HS-27A (cell line): ENCODE results near the gene RAMAC.
"Not testable (repeated sequence)": the region's sequence is repeated elsewhere in the genome, so short reads cannot be mapped to it uniquely, and the experiment has no call there.

ENCODE experiments used
- DNase-seq: peaks from one replicate; pipeline ENCODE4 v3.0.0-alpha.2; 2012; ENCODE audit warnings: low read depth, missing footprints

RAMAC gene

DNA sequence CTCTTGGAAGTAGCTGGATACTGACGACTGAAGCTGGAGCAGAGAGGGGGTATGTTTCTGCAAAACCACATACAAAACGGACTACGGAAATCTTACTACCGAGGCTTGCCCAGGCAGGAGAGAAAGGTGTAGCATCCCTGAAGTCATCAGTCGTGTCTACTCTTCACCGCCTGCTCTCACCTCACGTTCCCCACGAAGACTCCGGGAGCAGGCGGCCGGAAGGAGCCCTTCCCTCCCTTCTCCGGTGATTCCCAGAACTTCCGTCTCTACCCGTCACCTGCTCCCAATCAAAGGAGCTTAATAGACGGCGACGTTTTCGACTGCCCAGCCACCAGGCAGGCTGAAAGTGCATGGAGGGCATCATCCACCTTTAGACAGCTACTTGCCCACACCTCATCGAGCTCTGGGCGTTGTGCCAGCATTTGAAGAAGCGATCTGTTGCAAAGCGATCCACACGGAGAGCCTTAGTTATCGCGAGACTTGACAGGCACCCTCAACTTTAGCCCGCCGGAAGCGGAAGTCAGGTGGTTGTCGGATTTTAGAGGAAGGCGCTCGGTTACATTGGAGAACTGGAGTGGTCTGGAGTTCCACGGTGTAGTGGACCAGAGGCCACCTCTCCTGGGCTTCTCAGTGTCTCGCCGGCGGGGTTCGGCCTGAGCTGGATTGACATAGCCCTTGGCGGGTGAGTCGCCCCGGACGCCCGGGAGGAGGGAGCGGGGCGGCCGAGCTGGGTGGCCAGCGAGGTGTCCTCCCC is at the start of gene RAMAC:
Gene RAMAC (plus strand): TSS at position 523 of the 754 bp plus-strand sequence. CDS start 2,809 bp downstream, outside the sequence.
- DNase-seq = peak; percentile 97

DNA sequence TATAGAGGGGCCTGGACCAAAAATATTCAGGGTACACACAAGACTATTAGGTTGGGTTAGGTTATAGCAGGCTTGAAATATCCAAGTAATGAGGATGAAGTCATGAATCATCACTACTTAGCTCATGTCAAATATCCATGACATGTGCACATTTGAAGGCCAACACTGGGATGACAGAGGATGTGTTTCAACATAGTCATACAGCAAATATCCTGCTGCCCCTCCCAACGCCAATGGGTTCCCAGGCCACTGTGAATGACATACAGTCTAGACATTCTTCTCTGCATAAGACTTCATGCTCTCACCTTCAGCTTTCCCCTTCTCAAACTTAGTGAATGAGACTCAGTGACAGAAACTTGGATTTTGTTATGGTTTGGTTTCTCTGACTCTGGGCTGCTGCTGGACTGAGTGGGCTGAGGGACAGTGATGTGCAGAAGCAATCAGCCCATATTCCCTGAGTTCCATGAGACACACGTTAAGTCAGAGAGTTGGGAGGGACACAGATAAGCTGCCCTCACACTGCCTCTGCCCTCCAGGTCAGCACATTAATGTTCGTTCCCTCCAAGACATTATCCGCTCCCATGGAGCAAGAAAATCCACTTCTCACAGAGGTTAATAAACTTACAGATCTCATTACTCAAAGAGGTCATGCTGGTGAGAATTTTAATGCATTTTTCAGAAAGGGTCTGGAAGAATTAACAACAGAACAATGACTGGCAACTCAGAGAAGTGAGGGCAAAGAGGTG is 48.9 kb upstream of the RAMAC start:
- DNase-seq = peak; percentile 73

DNA sequence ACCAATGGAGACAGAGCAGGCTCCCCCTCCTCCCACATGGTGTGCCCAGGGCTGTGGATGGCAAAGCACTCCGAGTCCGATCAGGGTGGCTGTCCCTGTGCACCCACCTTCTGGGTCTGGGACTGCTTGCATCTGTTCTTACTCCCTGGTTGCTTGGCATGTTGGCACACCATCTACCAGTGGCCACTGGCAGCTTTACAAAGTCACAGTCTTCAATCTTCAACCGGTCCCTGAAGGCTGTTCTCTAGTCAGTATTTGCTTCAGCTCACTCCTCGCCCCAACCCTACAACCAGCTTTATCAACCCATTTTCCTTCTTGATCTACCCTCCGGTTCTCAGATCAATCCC is 48.3 kb upstream of the RAMAC start:
- no peak for DNase-seq

DNA sequence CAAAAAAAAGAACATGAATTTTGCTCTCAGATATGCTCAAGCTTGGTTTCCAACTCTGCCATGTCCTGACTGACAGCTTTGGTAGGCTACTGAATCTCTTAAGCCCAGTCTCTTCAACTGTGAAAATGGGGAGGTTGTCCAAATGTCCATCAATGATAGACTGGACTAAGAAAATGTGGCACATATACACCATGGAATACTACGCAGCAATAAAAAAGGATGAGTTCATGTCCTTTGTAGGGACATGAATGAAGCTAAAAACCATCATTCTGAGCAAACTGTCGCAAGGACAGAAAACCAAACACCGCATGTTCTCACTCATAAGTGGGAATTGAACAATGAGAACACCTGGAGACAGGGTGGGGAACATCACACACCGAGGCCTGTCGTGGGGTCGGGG is 46.3 kb upstream of the RAMAC start:
- DNase-seq = not testable (repeated sequence)

- DNase-seq = peak; percentile 15
These were observed 43.3 kb upstream of the RAMAC start for GRCh38 chr15:82942691-82943090.

- no peak for DNase-seq
These were observed 42.8 kb upstream of the RAMAC start for GRCh38 chr15:82943176-82943575.

DNA sequence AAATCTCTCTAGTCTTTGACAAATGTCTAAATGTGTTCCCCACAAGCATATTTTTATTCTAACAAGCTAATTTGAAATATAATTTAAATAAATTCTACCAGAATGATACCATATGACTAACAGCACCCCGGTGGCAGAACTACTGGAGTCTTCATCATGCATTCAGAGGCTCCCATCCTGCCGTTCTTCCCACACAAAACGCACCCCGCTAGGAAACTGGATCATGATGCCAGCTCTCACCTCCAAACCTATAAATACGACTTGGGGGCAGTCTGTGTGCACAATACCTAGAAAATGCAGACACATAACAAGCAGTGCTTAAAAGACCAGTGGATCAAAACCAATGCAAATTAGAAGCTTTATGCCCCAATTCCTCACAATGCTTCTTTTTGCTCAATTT is 42.0 kb upstream of the RAMAC start:
- DNase-seq = no peak

DNA sequence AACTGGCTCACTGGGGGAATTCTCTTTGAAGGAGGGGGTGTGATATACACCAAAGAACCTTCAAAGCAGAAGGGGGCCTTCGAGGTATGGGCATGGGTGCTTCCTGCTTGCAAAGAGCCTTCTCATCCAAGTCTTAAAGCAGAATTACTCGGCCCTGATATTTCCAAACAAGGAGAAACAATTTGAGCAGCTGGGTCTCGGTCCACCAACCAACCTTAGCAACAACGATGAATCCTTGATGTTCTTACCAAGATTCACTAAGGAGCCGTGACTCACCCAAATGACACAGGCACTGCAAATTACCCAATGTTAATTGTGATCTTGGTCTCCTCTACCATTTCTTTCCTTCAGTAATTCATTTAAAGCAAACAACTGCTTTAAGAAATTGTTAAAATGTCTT is 41.2 kb upstream of the RAMAC start:
- DNase-seq = no peak

DNA sequence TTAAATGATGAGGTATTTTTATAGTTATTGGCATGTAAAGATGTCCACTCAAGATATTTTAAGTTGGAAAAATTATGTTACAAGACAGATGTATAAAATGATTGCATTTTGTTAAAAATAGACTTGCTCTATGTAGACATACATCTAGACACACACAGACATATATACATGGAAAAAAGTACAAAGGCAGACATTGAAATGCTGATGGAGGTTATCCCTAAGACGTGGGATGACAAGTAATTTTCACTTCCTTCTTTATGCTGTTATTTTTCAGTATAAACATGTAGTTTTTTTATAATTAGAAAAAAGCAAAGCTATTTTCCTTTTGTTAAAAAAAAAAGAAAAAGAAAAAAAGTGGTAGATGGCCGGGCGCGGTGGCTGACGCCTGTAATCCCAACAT is 40.7 kb upstream of the RAMAC start:
- no peak for DNase-seq

DNA sequence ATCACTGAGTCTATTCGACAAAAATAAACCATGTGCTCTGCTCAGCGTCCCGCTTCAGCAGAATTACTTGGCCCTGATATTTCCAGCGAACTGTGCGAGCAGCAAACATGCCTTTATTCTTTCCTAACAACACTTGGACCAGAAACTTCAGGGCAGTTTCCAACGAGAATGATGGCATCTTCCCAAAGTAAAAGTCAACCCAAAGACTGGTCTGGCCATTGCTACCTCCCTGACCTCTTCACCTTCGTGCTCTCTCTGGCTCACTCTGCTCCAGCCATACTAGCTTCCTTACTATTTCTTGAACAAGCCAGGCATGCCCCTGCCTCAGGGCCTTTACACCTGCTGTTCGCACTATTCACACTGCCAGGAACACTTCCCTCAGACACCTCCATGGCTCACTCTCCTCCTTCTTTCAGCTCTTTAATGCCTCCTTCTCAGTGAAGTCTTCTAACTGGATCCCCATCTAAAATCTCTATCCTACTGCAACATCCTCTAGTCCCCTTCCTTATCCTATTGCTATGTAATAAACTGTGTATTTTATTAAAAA is 39.8 kb upstream of the RAMAC start:
- DNase-seq = no peak

- DNase-seq = no peak
These were observed 35.7 kb upstream of the RAMAC start for GRCh38 chr15:82950295-82950694.

DNA sequence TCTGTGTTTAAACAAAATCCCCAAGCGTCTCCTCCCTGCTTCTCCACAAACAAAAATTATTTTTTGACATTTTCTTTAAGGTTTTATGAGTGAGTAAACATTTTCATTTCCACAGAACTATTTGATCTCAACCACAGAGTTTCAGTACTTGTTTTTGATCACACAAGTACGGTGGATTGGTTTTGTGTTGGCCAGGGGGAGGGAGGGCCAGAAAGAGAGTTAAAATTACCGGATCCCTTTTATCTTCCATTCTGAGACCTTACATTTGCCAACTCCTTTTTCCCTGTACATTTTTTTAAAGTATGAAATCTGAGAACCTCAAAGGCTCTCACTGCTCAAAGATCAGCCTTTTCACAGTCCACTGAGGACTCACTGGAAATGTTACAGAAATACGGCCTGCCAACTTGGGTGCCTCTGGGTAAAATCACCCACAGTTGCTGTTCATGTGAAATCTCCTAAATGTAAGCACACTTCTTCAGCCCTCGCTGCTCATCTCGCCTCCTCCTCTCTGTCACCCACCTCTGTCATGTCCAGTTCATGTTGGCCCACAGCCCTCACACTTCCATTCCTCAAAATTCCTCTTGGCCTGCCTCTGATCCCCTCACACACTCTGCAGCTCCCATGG is 35.2 kb upstream of the RAMAC start:
- DNase-seq = no peak

DNA sequence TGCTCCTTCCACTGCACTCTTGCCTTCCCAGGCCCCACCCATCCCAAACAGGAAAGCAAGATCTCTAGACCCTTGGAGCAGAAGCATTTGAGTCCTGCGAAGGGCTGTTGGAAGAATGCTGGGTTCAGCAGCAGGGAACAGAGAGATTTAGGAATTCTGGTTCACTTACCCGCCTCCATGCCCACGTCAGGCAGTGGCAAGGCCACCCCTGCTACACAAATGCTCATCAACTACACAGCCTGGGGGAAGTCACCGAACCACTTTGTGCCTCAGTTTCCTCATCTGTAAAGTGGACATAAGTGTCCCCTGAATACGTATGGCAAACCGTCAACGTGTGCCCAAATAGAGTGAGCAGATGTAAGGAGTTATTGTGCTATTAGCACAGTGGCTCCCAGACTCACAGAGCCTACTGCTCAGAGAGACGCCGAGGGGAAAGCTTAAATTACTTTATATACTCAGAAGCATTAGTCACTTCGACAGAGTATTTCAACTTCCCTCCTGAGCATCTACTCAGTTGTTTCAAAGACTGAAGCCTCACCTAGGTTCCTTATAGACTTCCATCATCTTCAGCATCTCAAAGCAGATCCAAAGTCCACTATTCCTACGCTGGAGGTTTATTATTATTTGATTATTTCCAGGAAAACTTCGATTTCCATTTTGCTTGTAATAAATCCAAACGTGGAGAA is 34.4 kb upstream of the RAMAC start:
- no peak for DNase-seq

- DNase-seq = no peak
These were observed 33.6 kb upstream of the RAMAC start, which contains the start of gene HOMER2 for GRCh38 chr15:82952158-82953081. Gene HOMER2, minus strand, starts transcription at chr15:82952720. Its CDS starts 185 bp downstream, at chr15:82952535.

DNA sequence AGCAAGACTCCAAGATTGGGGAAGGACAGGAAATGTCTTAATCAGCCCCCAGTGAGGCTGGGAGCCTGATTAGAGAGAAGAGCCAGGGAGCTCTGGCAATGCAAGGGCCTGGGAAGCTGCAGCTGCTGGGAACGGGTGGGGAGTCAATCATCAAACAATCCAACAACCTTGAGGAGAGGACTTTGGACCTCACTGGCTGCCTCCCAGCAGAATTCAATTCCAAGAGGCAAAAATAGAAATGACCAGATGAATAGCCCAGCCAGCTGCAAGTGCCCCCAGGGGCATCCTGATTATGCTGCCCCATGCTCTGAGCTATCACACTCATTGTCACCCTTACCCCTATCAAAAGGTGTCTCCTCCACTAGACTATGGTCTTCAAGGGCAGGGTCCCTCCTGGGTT is 27.4 kb upstream of the RAMAC start:
- no peak for DNase-seq

GRCh38 chr15:82959423-82959822 is 26.6 kb upstream of the RAMAC start:
- no peak for DNase-seq

- no peak for DNase-seq
These were observed 25.2 kb upstream of the RAMAC start for GRCh38 chr15:82960766-82961165.

GRCh38 chr15:82963471-82964341 is 22.3 kb upstream of the RAMAC start:
- DNase-seq = no peak

DNA sequence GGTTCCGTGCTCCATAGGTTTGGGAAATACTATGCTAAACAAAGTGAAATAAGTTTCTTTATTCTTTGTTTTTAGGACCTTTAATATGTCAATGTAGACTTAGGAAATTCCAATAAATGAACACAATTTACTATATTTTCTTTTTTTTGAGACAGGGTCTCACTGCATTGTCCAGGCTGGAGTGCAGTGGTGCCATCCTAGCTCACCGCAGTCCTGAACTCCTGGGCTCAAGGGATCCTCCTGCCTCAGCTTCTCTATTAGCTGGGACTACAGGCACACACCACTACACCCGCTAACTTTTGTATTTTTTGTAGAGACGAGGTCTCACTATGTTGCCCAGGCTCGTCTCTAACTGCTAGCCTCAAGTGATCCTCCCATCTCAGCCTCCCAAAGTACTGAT is 21.1 kb upstream of the RAMAC start:
- no peak for DNase-seq

DNA sequence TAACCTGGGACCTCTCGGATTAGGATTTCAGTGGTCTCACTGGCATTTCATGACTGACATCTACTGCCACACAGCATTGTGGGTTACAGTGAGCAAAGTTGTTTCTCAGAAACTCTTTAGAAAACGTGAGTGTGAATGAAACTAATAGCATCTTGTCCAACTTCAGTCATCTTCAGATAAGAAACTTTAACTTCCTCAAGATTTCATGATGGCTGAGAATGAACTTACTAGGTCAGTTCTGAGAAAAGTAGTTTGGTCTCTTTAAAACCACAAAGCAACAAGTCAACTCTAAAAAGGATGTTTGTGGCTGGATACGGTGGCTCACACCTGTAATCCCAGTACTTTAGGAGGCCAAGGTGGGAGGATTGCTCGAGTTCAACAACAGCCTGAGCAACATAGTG is 19.3 kb upstream of the RAMAC start:
- no peak for DNase-seq
